Measurements from ENCODE around the gene DNAJC5G. TPM values are rescaled to one million over a fixed set of nuclear protein-coding genes. Genes with fewer than 3 reads are reported as not detected.

The DNAJC5G gene
- total and polyA plus RNA-seq, 2 experiments from 2014 or later: 4.4 to 14.1 TPM

GRCh38 chr2:27284996-27285395 lies 9.8 kb downstream of the DNAJC5G start:
- H3K36me3 ChIP-seq: no peaks in the 10 kb centered on the region
- TF ChIP-seq CTCF (IDR thresholded peaks at IDR 0.05; ENCODE audit: low read depth, low read length): no peak
- H3K4me3 ChIP-seq: no peak overlapping the region
- H3K27me3 ChIP-seq: no peaks in the 10 kb centered on the region
- no peak for DNase-seq (ENCODE audit: low read depth in 1 of 2, low spot score in 1 of 2)
- no peaks in the 10 kb centered on the region for H3K9me3 ChIP-seq (ENCODE audit: low read depth)
- peaks cover 48% of the 10 kb centered on the region for H3K4me1 ChIP-seq (ENCODE audit: low read depth)
- no peak overlapping the region for H3K27ac ChIP-seq

GRCh38 chr2:27285481-27285880 lies 10.2 kb downstream of the DNAJC5G start:
- H3K4me3 ChIP-seq: no peak overlapping the region
- H3K4me1 ChIP-seq (ENCODE audit: low read depth): peaks cover 43% of the 10 kb centered on the region
- no peaks in the 10 kb centered on the region for H3K36me3 ChIP-seq
- no peaks in the 10 kb centered on the region for H3K9me3 ChIP-seq (ENCODE audit: low read depth)
- TF ChIP-seq CTCF (IDR thresholded peaks at IDR 0.05; ENCODE audit: low read depth, low read length): no peak
- H3K27me3 ChIP-seq: no peaks in the 10 kb centered on the region
- DNase-seq (ENCODE audit: low read depth in 1 of 2, low spot score in 1 of 2): no peak
- no peak overlapping the region for H3K27ac ChIP-seq

DNA sequence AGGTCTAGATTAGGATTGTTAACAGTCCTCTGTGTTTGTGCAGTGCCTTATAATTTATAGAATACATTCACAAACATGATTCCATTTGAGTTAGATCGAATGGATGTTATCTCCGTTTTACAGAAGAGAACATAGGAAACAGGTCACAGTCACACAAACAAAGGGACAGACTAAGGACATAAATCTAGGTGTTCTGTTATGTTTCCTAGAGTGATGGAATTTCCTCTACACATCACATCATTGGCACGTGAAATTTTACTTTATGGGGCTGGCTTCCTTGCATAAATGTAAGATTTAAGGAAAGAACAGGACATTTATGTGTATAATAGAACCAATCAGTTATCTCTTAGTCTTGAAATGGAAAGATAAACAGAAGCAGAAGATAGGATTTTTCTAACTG lies 13.4 kb downstream of the DNAJC5G start:
- Histone ChIP-seq H3K36me3 (no peaks in the 10 kb centered on the region), H3K27ac (no peak overlapping the region), H3K27me3 (no peaks in the 10 kb centered on the region), H3K9me3 (ENCODE audit: low read depth) (no peaks in the 10 kb centered on the region), H3K4me3 (no peak overlapping the region), H3K4me1 (ENCODE audit: low read depth) (peaks cover 34% of the 10 kb centered on the region)
- TF ChIP-seq CTCF (IDR thresholded peaks at IDR 0.05; ENCODE audit: low read depth, low read length): no peak
- no peak for DNase-seq (ENCODE audit: low read depth in 1 of 2, low spot score in 1 of 2)

- H3K4me1 ChIP-seq (ENCODE audit: low read depth): peaks cover 32% of the 10 kb centered on the region
- no peak for TF ChIP-seq CTCF (IDR thresholded peaks at IDR 0.05; ENCODE audit: low read depth, low read length)
- H3K27me3 ChIP-seq: no peaks in the 10 kb centered on the region
- peak overlapping the region; percentile 59 for H3K27ac ChIP-seq
- H3K4me3 ChIP-seq: no peak overlapping the region
- H3K36me3 ChIP-seq: no peaks in the 10 kb centered on the region
- no peak for DNase-seq (ENCODE audit: low read depth in 1 of 2, low spot score in 1 of 2)
- no peaks in the 10 kb centered on the region for H3K9me3 ChIP-seq (ENCODE audit: low read depth)
Measured at GRCh38 chr2:27290549-27290948, 15.3 kb downstream of the DNAJC5G start.

DNA sequence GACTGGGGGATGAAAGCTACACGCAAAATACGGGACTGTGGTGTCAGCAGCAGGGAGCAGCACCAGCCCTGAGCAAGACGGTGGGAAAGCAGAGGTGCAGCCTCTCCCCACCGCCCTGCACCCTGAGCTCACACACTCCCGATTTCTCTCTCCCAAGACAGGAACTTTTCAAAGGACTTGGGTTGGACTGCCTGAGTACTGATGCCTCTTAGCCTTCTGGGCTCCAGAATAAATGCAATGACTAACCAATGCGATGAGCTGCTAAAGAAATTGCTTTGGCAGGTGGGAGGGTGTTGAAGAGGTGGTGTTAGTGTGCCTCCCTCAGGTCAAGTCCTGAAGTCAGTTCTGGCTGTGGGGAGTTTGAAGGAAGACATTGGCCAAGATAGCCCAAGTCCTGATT lies 16.6 kb downstream of the DNAJC5G start:
- no peaks in the 10 kb centered on the region for H3K36me3 ChIP-seq
- peak in 1 of 2 donors; percentile 51 for DNase-seq (ENCODE audit: low read depth in 1 of 2, low spot score in 1 of 2)
- peak overlapping the region; percentile 59 for H3K27ac ChIP-seq
- H3K9me3 ChIP-seq (ENCODE audit: low read depth): no peaks in the 10 kb centered on the region
- peaks cover 22% of the 10 kb centered on the region for H3K4me1 ChIP-seq (ENCODE audit: low read depth)
- H3K27me3 ChIP-seq: no peaks in the 10 kb centered on the region
- no peak overlapping the region for H3K4me3 ChIP-seq
- TF ChIP-seq CTCF (IDR thresholded peaks at IDR 0.05; ENCODE audit: low read depth, low read length): no peak

DNA sequence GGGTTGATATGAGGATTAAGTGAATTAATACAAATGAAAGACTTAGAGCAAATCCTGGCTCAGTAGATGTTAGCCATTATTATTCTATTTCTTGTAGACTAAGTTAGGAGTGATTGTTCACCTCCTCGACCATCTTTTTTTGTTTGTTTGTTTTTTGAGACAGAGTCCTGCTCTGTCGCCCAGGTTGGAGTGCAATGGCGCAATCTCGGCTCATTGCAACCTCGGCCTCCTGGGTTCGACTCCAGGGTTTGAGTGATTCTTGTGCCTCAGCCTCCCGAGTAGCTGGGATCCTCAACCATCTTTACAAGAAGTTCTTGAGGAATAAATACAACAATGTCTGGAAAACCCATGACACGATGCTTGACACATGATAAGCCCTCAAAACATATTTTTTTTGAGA lies 19.7 kb downstream of the DNAJC5G start:
- no peak for TF ChIP-seq CTCF (IDR thresholded peaks at IDR 0.05; ENCODE audit: low read depth, low read length)
- Histone ChIP-seq H3K4me3 (no peak overlapping the region), H3K27ac (no peak overlapping the region), H3K9me3 (ENCODE audit: low read depth) (no peaks in the 10 kb centered on the region), H3K36me3 (no peaks in the 10 kb centered on the region), H3K27me3 (no peaks in the 10 kb centered on the region), H3K4me1 (ENCODE audit: low read depth) (peaks cover 21% of the 10 kb centered on the region)
- no peak for DNase-seq (ENCODE audit: low read depth in 1 of 2, low spot score in 1 of 2)
